SHP77 treated with DMSO at 0.1 percent for 48 hours (cell line): ENCODE measurements around the gene ANKK1.

ENCODE experiments used
- DNase-seq: peaks from one replicate; lab custom pipeline; 2025; lab: John Stamatoyannopoulos, UW

The ANKK1 gene

GRCh38 chr11:113408887-113409286, 21.3 kb downstream of the ANKK1 start:
- DNase-seq, result no peak

GRCh38 chr11:113409526-113409925, 21.9 kb downstream of the ANKK1 start:
- DNase-seq, result no peak

- DNase-seq, result no peak
Measured at GRCh38 chr11:113410414-113411135, 23.0 kb downstream of the ANKK1 start.

GRCh38 chr11:113411536-113411935, 24.0 kb downstream of the ANKK1 start:
- no peak for DNase-seq

- DNase-seq, result no peak
Measured at GRCh38 chr11:113412675-113413074, 25.1 kb downstream of the ANKK1 start.

GRCh38 chr11:113415343-113415742, 27.8 kb downstream of the ANKK1 start:
- no peak for DNase-seq

- no peak for DNase-seq
Measured at GRCh38 chr11:113417428-113417827, 29.8 kb downstream of the ANKK1 start.

- DNase-seq, result no peak
Measured at GRCh38 chr11:113419454-113420003, 31.9 kb downstream of the ANKK1 start.

GRCh38 chr11:113420808-113421207, 33.2 kb downstream of the ANKK1 start:
- no peak for DNase-seq

- DNase-seq, result no peak
Measured at GRCh38 chr11:113426686-113427085, 39.1 kb downstream of the ANKK1 start.

GRCh38 chr11:113431746-113432145, 44.2 kb downstream of the ANKK1 start:
- no peak for DNase-seq

GRCh38 chr11:113435190-113435968, 47.8 kb downstream of the ANKK1 start:
- DNase-seq, result no peak

- no peak for DNase-seq
Measured at GRCh38 chr11:113436672-113437252, 49.2 kb downstream of the ANKK1 start.

GRCh38 chr11:113440816-113441215, 53.2 kb downstream of the ANKK1 start:
- DNase-seq, result no peak

- no peak for DNase-seq
Measured at GRCh38 chr11:113444502-113445123, 57.0 kb downstream of the ANKK1 start.

GRCh38 chr11:113446112-113446511, 58.5 kb downstream of the ANKK1 start:
- DNase-seq, result no peak

- DNase-seq, result no peak
Measured at GRCh38 chr11:113446938-113447337, 59.4 kb downstream of the ANKK1 start.

- DNase-seq, result no peak
Measured at GRCh38 chr11:113447621-113448315, 60.2 kb downstream of the ANKK1 start.

GRCh38 chr11:113448316-113448677, 60.7 kb downstream of the ANKK1 start:
- no peak for DNase-seq

- DNase-seq, result no peak
Measured at GRCh38 chr11:113449743-113450142, 62.2 kb downstream of the ANKK1 start.
